NCI-H146 (cell line): ENCODE data around the gene EMD.

Source experiments
- DNase-seq: peaks from one replicate; lab custom pipeline; 2025; lab: John Stamatoyannopoulos, UW

Gene EMD

GRCh38 chrX:154355094-154355775, 23.9 kb upstream of the EMD start:
- DNase-seq = no peak

- no peak for DNase-seq
Observed at GRCh38 chrX:154355776-154356140, 23.3 kb upstream of the EMD start.

- no peak for DNase-seq
Observed at GRCh38 chrX:154356596-154356995, 22.5 kb upstream of the EMD start.

GRCh38 chrX:154357205-154357604, 21.9 kb upstream of the EMD start:
- no peak for DNase-seq

- no peak for DNase-seq
Observed at GRCh38 chrX:154358011-154358410, 21.1 kb upstream of the EMD start.

- DNase-seq = no peak
Observed at GRCh38 chrX:154358829-154359228, 20.3 kb upstream of the EMD start.

- no peak for DNase-seq
Observed at GRCh38 chrX:154359362-154360154, 19.5 kb upstream of the EMD start.

- no peak for DNase-seq
Observed at GRCh38 chrX:154360155-154360713, 18.9 kb upstream of the EMD start.

GRCh38 chrX:154362085-154362742, 16.9 kb upstream of the EMD start:
- no peak for DNase-seq

- no peak for DNase-seq
Observed at GRCh38 chrX:154363706-154364439, 15.2 kb upstream of the EMD start.

- no peak for DNase-seq
Observed at GRCh38 chrX:154365052-154365600, 14.0 kb upstream of the EMD start.

- DNase-seq = no peak
Observed at GRCh38 chrX:154365997-154366665, 13.0 kb upstream of the EMD start.

GRCh38 chrX:154366666-154367055, 12.4 kb upstream of the EMD start:
- no peak for DNase-seq

GRCh38 chrX:154367474-154368308, 11.4 kb upstream of the EMD start:
- DNase-seq = no peak

GRCh38 chrX:154368630-154369448, 10.3 kb upstream of the EMD start:
- DNase-seq = peak; percentile 77

- peak; percentile 86 for DNase-seq
Observed at GRCh38 chrX:154369449-154370299, 9.4 kb upstream of the EMD start.

- DNase-seq = peak; percentile 38
Observed at GRCh38 chrX:154370300-154371016, 8.6 kb upstream of the EMD start.
